Hepatic stellate cell (primary cell): Measurements from ENCODE around the gene ARHGEF11.
A peak's percentile ranks its signal among the peaks of the same experiment; 100 is the strongest.

Experiments
- DNase-seq: peaks from one replicate; pipeline ENCODE4 v3.0.0; 2011; ENCODE audit warnings: low spot score

Gene ARHGEF11

DNA sequence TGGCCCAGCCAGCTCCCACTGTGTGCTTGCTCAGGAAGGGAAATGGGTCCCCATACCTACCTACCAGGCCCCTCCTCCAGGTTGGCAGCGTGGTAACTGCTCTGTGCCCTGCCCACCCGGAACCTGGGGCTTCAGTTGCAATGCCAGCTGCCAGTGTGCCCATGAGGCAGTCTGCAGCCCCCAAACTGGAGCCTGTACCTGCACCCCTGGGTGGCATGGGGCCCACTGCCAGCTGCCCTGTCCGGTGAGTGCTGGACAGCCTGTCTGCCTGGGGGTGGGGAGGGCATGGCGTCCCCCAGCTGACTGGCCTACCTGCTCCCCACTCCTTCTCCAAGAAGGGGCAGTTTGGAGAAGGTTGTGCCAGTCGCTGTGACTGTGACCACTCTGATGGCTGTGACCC, 135.9 kb downstream of the ARHGEF11 start:
- no peak for DNase-seq

DNA sequence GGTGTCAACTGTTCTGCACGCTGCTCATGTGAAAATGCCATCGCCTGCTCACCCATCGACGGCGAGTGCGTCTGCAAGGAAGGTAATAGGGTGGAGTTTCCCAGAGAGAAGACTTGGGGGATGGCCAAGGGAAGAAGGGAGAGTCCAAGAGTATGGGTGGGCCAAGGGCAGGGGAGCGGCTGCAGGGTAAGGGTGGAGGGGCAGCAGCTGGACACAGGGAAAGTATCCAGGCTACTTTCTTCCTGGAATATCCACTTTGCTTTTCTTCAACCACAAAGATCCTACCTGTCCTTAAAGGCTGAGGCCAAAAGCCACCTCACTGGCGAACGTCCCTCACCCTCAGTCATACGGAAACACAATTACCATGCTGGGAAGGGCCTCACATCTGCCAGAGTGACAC, 136.6 kb downstream of the ARHGEF11 start:
- DNase-seq, result no peak

DNA sequence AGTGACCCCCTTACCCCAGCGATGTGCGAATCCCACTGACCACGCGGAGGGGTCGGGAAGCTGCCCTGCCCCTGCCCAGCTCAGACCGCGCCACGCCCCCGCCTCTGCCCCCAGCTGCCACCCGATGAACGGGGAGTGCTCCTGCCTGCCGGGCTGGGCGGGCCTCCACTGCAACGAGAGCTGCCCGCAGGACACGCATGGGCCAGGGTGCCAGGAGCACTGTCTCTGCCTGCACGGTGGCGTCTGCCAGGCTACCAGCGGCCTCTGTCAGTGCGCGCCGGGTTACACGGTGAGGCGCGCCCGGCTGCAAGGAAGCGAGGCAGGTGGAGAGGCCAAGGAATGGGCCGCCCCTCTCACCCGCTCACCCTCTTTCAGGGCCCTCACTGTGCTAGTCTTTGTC, 137.0 kb downstream of the ARHGEF11 start:
- no peak for DNase-seq

DNA sequence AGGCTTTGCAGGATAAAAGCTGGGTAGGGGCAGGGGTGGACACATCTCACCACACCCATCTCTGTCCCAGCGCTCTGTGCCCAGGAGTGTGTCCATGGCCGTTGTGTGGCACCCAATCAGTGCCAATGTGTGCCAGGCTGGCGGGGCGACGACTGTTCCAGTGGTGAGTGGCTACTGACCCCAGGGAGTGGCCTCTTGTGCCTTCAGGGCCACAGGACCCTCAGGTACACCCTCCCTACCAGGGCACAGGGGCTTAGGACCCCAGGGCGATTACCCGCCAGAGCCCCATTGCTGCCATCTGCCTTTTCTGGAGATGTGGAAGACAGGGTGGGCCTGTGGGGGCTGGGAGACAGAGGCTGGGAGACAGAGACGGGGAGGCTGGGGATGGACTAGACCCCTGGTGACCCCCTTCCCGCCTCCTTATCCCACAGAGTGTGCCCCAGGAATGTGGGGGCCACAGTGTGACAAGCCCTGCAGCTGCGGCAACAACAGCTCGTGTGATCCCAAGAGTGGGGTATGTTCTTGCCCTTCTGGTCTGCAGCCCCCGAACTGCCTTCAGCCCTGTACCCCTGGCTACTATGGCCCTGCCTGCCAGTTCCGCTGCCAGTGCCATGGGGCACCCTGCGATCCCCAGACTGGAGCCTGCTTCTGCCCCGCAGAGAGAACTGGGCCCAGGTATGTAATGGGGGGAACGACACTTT, 139.2 kb downstream of the ARHGEF11 start:
- no peak for DNase-seq

DNA sequence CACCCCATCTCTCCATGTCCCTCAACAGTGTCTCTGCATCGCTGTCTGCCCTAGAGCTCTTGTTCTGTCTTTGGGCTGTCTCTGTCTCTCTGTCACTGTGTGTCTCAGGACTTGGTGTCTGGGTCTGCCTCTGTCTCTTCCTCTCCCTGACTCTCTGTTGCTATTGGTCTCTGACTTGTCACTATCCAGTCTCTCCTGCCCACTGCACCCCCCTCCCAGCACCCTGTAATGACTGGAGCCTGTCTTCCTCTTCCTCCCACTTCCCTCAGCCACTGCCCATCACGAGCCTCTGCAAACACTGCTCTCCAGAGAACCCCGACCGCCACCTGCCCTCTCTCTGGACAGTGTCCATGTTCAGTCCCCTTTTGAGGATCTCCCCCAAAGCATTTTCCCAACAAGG, 139.9 kb downstream of the ARHGEF11 start:
- no peak for DNase-seq

DNA sequence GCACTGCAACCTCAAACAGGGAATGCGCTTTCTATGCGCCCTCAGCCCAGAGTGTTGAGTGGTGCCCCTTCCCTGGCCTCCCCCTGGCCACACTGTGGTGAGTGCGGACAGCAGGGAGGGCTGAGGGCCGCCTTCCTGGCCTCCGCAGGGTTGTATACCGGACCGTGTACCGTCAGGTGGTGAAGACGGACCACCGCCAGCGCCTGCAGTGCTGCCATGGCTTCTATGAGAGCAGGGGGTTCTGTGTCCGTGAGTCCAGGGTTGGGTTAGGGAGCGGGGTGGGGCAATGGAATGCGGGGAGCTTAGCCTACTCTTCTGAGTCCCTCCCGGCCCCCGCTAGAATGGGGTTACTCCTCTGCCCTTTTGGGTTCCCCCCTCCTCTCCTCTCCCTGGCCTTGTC, 140.4 kb downstream of the ARHGEF11 start:
- no peak for DNase-seq

DNA sequence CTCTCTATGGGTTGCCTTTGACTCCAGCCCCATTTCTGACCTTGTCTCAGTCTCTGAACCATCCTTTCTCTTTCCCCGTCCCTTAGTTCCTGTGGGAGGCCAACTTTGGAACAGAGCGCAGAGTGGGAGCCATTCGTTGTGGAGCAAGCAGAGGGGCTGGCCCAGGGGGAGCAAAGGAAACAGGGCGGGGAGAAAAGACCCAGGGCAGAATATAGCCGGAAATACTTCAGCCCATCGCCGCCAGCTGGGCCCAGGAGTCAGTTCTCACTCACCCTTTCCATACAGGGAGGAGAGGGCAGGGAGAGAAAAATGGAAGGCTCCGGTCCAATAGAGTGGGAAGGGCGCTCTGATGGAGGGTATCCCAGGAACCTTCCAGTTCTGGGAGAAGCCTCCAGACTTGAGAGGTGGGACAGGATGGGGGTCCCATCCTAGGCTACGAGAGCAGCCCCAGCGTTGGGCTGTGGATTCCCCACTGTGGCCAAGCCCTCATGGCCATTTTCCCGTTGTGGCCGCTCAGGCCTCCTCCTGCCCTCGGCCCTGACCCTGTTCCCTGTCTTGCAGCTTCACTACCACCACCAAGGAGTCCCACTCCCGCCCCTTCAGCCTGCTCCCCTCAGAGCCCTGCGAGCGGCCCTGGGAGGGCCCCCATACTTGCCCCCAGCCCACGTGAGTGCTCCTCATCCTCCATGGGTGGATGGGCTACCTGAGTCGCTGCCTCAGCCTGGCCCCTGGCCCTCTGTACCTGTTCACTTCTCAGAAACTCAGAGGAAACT, 141.2 kb downstream of the ARHGEF11 start:
- no peak for DNase-seq

DNA sequence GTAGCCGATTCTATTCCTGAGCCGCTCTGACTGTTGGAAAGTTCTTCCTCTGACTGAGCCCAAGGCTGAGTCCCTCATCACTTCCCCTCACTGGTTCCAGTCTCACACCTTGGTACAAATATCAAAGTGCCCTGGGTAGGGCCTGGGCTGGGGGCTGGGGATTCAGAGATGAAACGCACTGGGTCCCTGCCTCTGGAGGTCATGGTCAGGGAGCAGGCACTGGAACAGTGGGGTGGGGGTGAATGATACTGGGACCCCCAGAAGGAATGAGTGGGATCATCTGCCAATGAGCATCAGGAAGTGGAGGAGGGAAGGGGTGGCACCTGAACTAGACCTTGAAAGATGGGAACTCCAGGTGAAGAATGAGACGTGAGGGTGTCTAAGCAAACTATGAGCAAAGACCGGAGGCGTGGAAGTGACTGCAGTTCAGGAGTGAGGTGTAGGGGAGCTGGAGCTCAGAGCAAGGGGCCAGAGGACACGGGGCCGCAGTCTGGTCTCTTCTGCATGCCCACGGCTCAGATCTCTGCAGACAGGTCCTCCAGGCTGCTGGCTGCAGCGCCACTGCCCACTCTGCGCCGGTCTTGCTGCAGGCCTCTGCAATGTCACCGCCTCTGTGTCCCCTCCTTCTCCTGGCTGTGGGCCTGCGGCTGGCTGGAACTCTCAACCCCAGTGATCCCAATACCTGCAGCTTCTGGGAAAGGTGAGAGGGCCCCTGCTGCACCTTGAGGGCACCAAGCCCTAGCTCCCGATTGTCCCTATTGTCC, 142.0 kb downstream of the ARHGEF11 start:
- DNase-seq, result no peak

DNA sequence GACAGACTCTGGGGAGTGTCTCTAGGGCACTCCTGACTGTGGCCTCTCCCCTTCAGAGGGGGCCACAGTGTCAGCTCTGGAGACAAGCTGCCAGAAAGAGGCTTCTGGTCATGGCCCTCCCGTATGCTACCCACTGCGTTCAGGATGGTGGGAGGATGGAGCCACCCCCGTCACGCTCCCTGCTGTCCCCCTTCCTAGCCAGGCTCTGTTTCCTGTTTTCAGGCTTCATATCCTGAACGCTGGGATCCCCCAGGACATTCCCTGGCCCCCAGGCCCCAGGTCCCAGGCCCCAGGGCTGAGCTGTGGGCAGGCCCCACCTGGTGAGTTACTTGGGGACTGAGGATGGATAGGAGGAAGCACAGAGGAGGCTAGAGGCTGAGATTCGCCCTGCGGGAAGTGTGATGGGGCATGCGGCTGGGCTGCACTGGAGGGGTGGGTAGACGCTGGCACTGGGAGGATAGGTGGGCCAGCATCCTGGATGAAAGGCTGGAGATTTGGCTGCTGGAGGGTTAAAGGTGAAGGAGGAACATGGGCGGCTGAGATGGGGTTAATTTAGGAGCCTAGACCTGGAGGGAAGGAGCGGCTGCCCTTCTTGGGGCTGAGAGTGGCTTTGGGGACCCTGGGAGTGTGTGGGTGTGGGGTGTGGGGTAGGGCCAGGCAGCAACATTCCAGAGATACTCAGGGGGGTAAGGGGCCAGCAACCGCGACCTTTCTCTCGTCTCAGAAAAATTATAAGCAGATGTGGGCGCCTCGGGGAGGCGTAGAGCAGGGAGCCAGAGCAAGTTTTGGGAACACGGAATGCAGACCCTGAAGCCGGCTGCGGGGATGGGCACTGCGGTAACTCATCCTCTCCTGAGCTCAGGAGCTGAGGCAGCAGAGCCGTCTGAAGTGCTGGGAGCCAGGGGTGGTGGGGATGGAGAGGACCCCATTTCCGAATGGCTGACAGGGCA, 143.3 kb downstream of the ARHGEF11 start:
- DNase-seq, result no peak

DNA sequence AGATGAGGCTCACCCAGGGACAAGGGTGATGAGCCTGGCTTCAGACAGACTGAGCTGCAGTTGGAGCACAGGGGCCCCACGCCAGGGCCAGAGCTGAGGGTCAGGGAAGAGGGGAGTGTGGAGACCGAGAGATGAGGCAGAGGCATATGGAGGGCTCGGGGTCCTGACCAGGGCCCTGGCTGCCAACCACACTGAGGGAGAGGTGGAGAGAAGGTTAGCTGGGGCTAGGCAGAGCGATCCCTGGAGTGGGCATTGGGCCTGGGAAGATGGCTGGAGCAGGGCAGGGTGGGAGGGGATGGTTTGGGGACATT, 144.0 kb downstream of the ARHGEF11 start:
- no peak for DNase-seq

DNA sequence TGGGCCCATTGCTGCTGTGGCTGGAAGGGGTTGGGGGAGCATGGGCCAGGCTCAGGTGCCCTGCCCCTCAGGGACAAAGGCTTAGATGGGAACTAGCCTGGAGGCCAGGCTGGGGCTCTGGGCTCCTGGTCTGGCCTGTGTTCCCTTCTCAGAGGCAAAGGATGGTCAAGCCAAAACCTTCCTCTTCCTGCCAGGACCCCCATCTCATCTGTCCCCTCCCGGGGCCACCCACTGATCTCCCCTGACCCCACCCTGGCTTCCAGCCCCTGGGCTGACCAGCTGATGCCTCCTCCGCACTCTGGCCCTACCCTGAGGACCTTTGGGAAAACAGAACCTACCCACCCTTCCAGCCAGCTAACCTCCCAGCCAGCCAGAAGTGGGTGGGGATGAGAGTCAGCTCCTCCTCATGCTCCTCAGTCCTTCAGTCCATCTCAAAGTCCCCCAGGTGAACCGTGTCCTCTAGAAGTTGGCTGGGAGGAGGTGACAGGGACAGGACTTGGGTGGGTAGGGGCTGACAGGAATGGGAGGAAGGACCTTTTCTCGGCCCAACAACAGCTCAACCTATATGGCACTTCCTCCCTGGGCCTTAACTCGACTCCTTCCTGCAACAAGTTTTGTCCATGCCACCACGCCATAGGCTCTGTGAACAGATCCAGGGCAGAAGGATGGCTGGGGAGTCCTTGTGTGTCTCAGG, 144.5 kb downstream of the ARHGEF11 start:
- DNase-seq, result no peak

DNA sequence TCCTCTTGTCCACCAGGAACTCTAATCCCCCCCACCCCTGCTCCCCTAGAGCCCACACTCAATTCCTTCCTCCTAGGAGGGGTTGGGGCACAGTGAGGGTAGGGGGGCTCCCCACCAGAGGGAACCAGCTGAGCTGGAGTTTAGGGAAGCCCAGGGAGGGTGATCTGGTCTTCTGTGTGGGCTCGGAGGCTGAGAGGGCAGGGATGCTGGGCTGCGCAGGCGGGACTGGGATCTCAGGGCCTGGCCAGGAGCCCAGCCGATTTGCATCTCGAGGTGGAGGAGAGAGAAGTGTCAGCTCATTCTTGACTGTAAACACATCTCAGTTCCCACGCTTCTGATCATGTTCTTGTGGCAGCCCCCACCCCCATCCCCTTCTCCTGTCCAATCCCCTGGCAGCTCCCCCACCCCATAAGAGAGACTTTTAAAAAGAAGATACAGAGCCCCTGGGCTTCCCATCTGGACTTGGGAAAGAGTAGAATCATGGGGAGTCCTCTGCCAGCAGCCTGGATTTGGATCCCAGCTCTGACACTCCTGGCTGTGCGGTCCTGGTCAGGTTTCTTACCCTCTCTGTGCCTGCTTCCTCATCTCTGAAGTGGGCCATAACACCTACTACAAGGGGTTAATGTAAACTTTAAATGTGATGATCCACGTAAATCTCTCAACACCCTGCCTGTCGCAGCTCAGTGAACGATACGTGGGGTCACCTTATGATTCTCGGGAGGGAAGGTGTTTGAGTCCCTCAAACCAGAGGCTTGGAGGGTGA, 145.4 kb downstream of the ARHGEF11 start:
- peak; percentile 71 for DNase-seq

DNA sequence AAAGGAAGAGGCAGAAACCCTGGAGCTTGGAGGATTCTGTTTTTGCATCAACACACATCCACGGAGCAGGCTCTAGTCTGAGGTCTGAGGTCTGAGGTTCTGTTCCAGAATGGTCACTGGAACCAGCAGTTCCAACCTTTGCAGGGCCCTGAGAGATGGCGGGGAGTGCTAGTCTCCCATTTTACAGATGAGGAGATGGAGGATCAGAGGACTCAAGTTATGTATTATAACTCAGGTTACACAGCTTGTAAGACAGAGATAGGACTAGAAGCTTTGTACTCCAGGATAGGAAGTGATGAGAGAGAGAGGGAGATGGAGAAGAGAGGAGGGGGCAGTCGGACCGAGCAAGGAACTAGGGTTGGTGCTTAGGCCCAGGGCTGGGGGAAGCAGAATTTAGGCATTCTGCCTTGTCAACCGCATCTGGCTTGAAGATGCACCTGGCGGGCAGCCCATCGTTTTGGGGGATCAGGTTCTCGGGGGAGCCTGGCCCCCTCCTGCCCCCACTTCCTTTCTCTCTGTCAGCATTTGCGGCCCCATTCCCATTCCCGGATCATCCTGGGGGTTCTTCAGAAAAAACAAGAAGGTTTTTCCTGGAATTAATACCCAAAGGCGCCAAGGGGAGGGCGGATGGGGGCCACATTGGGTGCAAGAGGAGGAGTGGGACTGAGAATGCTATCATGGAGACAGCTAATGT, 146.4 kb downstream of the ARHGEF11 start:
- DNase-seq, result no peak

DNA sequence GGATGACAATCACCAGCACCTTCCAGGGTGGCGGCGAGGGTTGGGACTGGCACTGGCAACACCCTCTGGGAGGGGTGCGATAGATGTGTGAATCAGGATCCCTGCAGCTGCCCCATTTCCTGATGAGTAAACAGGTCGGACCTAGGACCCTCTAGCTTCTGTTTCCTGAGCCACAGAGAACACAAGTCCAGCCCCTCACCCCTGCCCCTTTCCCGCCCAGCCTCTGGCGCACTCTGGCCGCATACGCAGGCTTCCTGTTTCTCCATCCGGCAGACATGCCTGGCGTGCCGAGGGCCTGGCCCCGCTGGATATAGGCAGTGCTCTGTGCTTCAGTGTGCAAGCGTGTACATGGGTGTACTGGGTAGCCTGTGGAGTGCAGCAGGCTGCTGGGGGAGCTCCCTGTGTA, 147.4 kb downstream of the ARHGEF11 start:
- peak; percentile 61 for DNase-seq

DNA sequence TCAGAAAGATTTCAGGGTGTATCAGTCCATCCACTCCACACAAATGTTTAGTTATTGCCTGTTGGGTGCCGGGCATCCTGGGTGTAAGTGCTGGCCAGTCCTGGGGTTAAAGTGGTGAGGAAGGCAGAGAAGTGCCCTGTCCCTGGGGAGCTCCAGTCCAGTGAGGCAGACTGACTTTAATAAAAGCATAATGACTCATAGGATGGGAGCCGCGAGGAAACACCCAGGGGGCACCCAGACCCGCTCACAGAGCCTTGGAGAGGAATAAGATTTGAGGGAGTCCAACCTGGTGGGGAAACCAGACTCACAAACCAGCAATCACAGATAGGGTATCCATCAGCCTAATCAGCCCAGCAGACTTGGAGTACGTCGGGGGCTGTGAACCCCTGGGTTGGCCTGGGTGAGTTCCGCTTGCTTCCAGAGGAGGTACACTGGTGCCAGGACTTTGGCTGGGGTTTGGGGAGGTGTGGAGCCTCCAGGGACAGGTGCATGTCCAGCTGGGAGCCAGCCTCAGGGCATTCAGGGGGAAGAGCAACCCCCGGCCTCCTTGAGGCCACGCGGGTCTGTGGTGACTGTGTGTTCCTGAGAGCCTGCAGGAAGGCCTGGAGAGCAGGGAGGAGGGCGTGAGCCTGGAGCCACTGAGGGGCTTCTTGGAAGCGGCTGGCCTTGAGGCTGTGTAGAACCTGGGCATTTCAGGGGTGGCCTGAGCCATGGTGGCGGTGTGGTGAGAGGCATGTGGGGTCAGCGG, 148.3 kb downstream of the ARHGEF11 start:
- peak; percentile 93 for DNase-seq

DNA sequence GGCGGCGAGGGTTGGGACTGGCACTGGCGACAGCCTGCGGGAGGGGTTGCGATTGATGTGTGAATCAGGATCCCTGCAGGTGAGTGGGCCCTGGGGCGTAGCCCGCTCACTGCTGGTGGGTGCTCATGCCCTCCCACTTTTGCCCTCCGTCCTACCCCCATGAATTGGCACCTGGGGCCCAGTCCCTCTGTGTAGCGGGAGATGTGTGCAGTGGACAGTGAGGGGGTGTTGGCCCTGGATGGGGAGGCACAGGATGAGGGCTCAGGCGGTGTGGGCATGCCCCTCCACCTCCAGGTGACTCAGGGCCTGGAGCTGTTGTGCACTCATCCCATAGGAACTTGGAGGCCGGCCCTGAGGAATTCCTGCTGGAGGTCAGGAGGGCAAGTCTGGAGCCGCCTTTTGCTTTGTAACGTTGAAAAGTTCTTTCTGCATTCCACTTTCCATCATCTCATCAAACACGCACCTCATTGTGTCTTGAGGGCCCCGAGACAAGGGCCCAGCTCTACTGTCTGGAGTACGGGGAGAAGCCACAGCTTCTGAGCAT, 149.0 kb downstream of the ARHGEF11 start:
- DNase-seq, result peak; percentile 98

DNA sequence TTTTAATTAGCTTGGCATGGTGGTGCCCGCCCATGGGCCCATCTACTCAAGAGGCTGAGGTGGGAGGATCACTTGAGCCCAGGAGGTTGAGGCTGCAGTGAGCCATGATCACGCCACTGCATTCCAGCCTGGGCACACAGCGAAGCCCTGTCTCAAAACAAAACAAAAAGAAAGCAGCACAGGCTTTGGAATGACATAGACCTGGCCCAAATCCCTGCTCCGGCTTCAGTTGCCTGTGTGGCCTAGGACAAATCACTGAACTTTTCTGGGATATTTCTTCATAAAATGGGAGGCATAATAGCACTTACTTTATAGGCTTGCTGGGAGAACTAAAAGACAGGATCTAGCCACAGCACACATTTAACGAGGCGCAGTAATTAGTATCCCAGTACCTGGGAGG, 149.6 kb downstream of the ARHGEF11 start:
- no peak for DNase-seq

DNA sequence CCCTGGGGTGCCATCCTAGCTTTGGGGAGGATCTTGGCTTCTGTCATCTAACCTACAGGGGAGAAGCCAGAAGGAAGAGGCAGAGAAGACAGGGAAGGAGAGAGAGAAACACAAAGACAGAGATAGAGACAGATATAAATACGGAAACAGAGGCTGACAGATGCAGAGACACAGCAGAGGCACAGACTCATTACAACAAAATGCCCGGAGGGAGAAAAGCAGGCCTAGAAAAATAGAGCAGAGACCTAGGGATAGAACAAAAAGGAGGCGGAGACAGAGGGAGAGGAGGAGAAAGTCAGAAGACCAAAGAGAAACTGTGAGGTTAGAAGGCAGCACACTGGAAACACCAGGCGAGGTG, 150.1 kb downstream of the ARHGEF11 start:
- no peak for DNase-seq
